DOHH2 (cell line): ENCODE data around the gene ONECUT3.

Experiments
- H3F3A ChIP-seq: fragments of 200-600 bp; sonication (generic), shearing (Covaris generic); 2 replicates; pipeline ENCODE4 v1.6.0; 2016; ENCODE audit warnings: antibody characterized with exemption, mild to moderate bottlenecking; ENCODE audit not compliant: control insufficient read depth, insufficient read depth
- H3K27ac ChIP-seq: fragments of 200-600 bp; sonication (generic); 2 replicates; pipeline ENCODE4 v1.5.1; 2014; ENCODE audit warnings: low read depth, mild to moderate bottlenecking, low read length, moderate library complexity
- H3K27me3 ChIP-seq: fragments of 200-600 bp; sonication (generic); 2 replicates; pipeline ENCODE4 v1.6.1; 2014; ENCODE audit warnings: mild to moderate bottlenecking, low read length, mixed read lengths; ENCODE audit not compliant: control insufficient read depth
- H3K36me3 ChIP-seq: fragments of 200-600 bp; sonication (generic); 2 replicates; pipeline ENCODE4 v1.6.1; 2014; ENCODE audit warnings: mild to moderate bottlenecking, low read length, moderate library complexity, mixed read lengths; ENCODE audit not compliant: control insufficient read depth
- H3K4me1 ChIP-seq: fragments of 200-600 bp; sonication (generic); 2 replicates; pipeline ENCODE4 v1.6.1; 2014; ENCODE audit warnings: mild to moderate bottlenecking, low read length, mixed read lengths; ENCODE audit not compliant: control insufficient read depth
- H3K4me2 ChIP-seq: fragments of 200-600 bp; sonication (generic); 2 replicates; pipeline ENCODE4 v1.6.0; 2014; ENCODE audit warnings: mild to moderate bottlenecking, low read length, moderate library complexity
- H3K4me3 ChIP-seq: fragments of 200-600 bp; sonication (generic); 2 replicates; pipeline ENCODE4 v1.5.1; 2014; ENCODE audit warnings: mild to moderate bottlenecking, low read length, mixed read lengths
- H3K79me2 ChIP-seq: fragments of 200-600 bp; sonication (generic); 2 replicates; pipeline ENCODE4 v1.6.1; 2014; ENCODE audit warnings: mild to moderate bottlenecking, low read length, mixed read lengths; ENCODE audit not compliant: control insufficient read depth
- H3K9me2 ChIP-seq: fragments of 200-600 bp; sonication (generic); replicated peaks from 2 replicates; pipeline ENCODE4 v1.6.1; 2014; ENCODE audit warnings: mild to moderate bottlenecking, low read length, mixed read lengths; ENCODE audit not compliant: control insufficient read depth
- H3K9me3 ChIP-seq: fragments of 200-600 bp; sonication (generic); 2 replicates; pipeline ENCODE4 v1.6.1; 2014; ENCODE audit warnings: antibody characterized with exemption, low read length, mixed read lengths; ENCODE audit not compliant: control insufficient read depth, insufficient read depth
- H4K20me1 ChIP-seq: fragments of 200-600 bp; sonication (generic); 2 replicates; pipeline ENCODE4 v1.6.0; 2014; ENCODE audit warnings: low read depth, mild to moderate bottlenecking, antibody characterized with exemption, low read length, moderate library complexity; ENCODE audit not compliant: control insufficient read depth, insufficient read depth
- CTCF ChIP-seq: fragments of 200-600 bp; sonication (generic); IDR thresholded peaks from one replicate; pipeline ENCODE4 v1.5.1; 2014; ENCODE audit warnings: antibody characterized with exemption, mild to moderate bottlenecking, low read depth, low read length; ENCODE audit not compliant: poor library complexity, severe bottlenecking
- EZH2phosphoT487 ChIP-seq: fragments of 200-600 bp; sonication (generic); IDR thresholded peaks from 2 replicates; pipeline ENCODE4 v1.6.1; 2017; ENCODE audit warnings: borderline replicate concordance, mild to moderate bottlenecking, antibody characterized with exemption, low read length, moderate library complexity, mixed read lengths

Gene ONECUT3

GRCh38 chr19:1777149-1777548 lies 23.8 kb downstream of the ONECUT3 start:
- Histone ChIP-seq H4K20me1 (no peaks in the 10 kb centered on the region), H3K27ac (no peak overlapping the region), H3K79me2 (no peaks in the 10 kb centered on the region), H3K9me3 (peaks cover 6% of the 10 kb centered on the region), H3K4me3 (no peak overlapping the region), H3K4me2 (no peak overlapping the region), H3K36me3 (no peaks in the 10 kb centered on the region), H3K4me1 (no peaks in the 10 kb centered on the region), H3K9me2 (no peaks in the 10 kb centered on the region), H3K27me3 (0 out of 2 replicates have a peak, but pooled peaks cover 3% of the 10 kb centered on the region), H3F3A (no peaks in the 10 kb centered on the region)
- TF ChIP-seq EZH2phosphoT487: no peak

- H3K27me3 ChIP-seq: 0 out of 2 replicates have a peak, but pooled peaks cover 3% of the 10 kb centered on the region
- no peak overlapping the region for H3K27ac ChIP-seq
- no peaks in the 10 kb centered on the region for H3K79me2 ChIP-seq
- H3K9me2 ChIP-seq: no peaks in the 10 kb centered on the region
- H4K20me1 ChIP-seq: no peaks in the 10 kb centered on the region
- no peaks in the 10 kb centered on the region for H3F3A ChIP-seq
- H3K9me3 ChIP-seq: peaks cover 20% of the 10 kb centered on the region
- H3K36me3 ChIP-seq: no peaks in the 10 kb centered on the region
- no peaks in the 10 kb centered on the region for H3K4me1 ChIP-seq
- TF ChIP-seq EZH2phosphoT487: no peak
- TF ChIP-seq CTCF: no peak
- no peak overlapping the region for H3K4me2 ChIP-seq
- H3K4me3 ChIP-seq: no peak overlapping the region
Measured at GRCh38 chr19:1779574-1779973, 26.3 kb downstream of the ONECUT3 start.

GRCh38 chr19:1780272-1780958 lies 27.1 kb downstream of the ONECUT3 start:
- Histone ChIP-seq H3K79me2 (no peaks in the 10 kb centered on the region), H3K36me3 (no peaks in the 10 kb centered on the region), H3K4me1 (no peaks in the 10 kb centered on the region), H3K9me3 (peaks cover 20% of the 10 kb centered on the region), H3K4me3 (no peak overlapping the region), H3K4me2 (no peak overlapping the region), H3K9me2 (no peaks in the 10 kb centered on the region), H4K20me1 (no peaks in the 10 kb centered on the region), H3K27me3 (0 out of 2 replicates have a peak, but pooled peaks cover 3% of the 10 kb centered on the region), H3F3A (no peaks in the 10 kb centered on the region), H3K27ac (no peak overlapping the region)
- peak; percentile 9 for TF ChIP-seq CTCF
- TF ChIP-seq EZH2phosphoT487: no peak

GRCh38 chr19:1782521-1782920 lies 29.2 kb downstream of the ONECUT3 start:
- no peak overlapping the region for H3K27ac ChIP-seq
- peaks cover 20% of the 10 kb centered on the region for H3K9me3 ChIP-seq
- no peaks in the 10 kb centered on the region for H4K20me1 ChIP-seq
- H3K36me3 ChIP-seq: no peaks in the 10 kb centered on the region
- H3F3A ChIP-seq: no peaks in the 10 kb centered on the region
- no peaks in the 10 kb centered on the region for H3K79me2 ChIP-seq
- H3K9me2 ChIP-seq: no peaks in the 10 kb centered on the region
- 0 out of 2 replicates have a peak, but pooled peaks cover 3% of the 10 kb centered on the region for H3K27me3 ChIP-seq
- H3K4me3 ChIP-seq: no peak overlapping the region
- TF ChIP-seq CTCF: no peak
- TF ChIP-seq EZH2phosphoT487: no peak
- no peak overlapping the region for H3K4me2 ChIP-seq
- H3K4me1 ChIP-seq: no peaks in the 10 kb centered on the region
